KBM-7 (cell line): Measurements from ENCODE around the gene FHIT.
"Not testable (repeated sequence)": the region's sequence is repeated elsewhere in the genome, so short reads cannot be mapped to it uniquely, and the experiment has no call there.

Experiments
- DNase-seq: peaks from one replicate; pipeline ENCODE4 v3.0.0-alpha.2; 2015
- in situ Hi-C: fragments of 300-500 bp; cut with MboI; formaldehyde crosslinking; loops from 2 replicates; pipeline ENCODE4 v1.14.3; 2020; ENCODE audit warnings: low sequenced_read_pairs, low pct_unique_long_range_greater_than_20kb, mixed read lengths

FHIT gene

GRCh38 chr3:61077551-61077950, 173.7 kb downstream of the FHIT start:
- DNase-seq = no peak
- in situ Hi-C loops = no loop called here

GRCh38 chr3:61074783-61075182, 176.5 kb downstream of the FHIT start:
- in situ Hi-C loops = no loop called here
- DNase-seq = no peak

GRCh38 chr3:61073566-61074165, 177.6 kb downstream of the FHIT start:
- no peak for DNase-seq
- in situ Hi-C loops = no loop called here

- DNase-seq = no peak
- in situ Hi-C loops = no loop called here
Observed at GRCh38 chr3:61068084-61068483, 183.2 kb downstream of the FHIT start.

GRCh38 chr3:61066800-61067199, 184.5 kb downstream of the FHIT start:
- in situ Hi-C loops = no loop called here
- no peak for DNase-seq

GRCh38 chr3:61066222-61066621, 185.0 kb downstream of the FHIT start:
- DNase-seq, in situ Hi-C loops: not testable (repeated sequence)

- in situ Hi-C loops = no loop called here
- DNase-seq = no peak
Observed at GRCh38 chr3:61065451-61066011, 185.7 kb downstream of the FHIT start.

GRCh38 chr3:61061092-61061723, 190.0 kb downstream of the FHIT start:
- DNase-seq = no peak
- in situ Hi-C loops = no loop called here

GRCh38 chr3:61060411-61060861, 190.8 kb downstream of the FHIT start:
- in situ Hi-C loops = no loop called here
- DNase-seq = no peak

- DNase-seq = no peak
- in situ Hi-C loops = no loop called here
Observed at GRCh38 chr3:61058836-61059235, 192.4 kb downstream of the FHIT start.

- no peak for DNase-seq
- in situ Hi-C loops = no loop called here
Observed at GRCh38 chr3:61057464-61057863, 193.8 kb downstream of the FHIT start.

GRCh38 chr3:61055447-61055846, 195.8 kb downstream of the FHIT start:
- in situ Hi-C loops = no loop called here
- DNase-seq = no peak

GRCh38 chr3:61053781-61054496, 197.3 kb downstream of the FHIT start:
- in situ Hi-C loops = no loop called here
- no peak for DNase-seq

GRCh38 chr3:61052851-61053250, 198.4 kb downstream of the FHIT start:
- in situ Hi-C loops = no loop called here

GRCh38 chr3:61051666-61052065, 199.6 kb downstream of the FHIT start:
- in situ Hi-C loops = no loop called here
- no peak for DNase-seq

More at GRCh38 chr3:61052851-61053250, 198.4 kb downstream of the FHIT start:
- no peak for DNase-seq

- DNase-seq, in situ Hi-C loops: not testable (repeated sequence)
Observed at GRCh38 chr3:61045169-61045568, 206.1 kb downstream of the FHIT start.

GRCh38 chr3:61043156-61043555, 208.1 kb downstream of the FHIT start:
- no peak for DNase-seq
- in situ Hi-C loops = no loop called here

GRCh38 chr3:61040618-61041017, 210.6 kb downstream of the FHIT start:
- DNase-seq = no peak
- in situ Hi-C loops = no loop called here

GRCh38 chr3:61035573-61035972, 215.7 kb downstream of the FHIT start:
- no peak for DNase-seq
- in situ Hi-C loops = no loop called here

- DNase-seq = no peak
- in situ Hi-C loops = no loop called here
Observed at GRCh38 chr3:61032991-61033390, 218.3 kb downstream of the FHIT start.
